GM23338 (cell line): Measurements from ENCODE around the gene CAV2.

Experiments
- CTCF ChIP-seq, 2 experiments: fragments of 200-600 bp in 1 of 2; sonication (generic) in 1 of 2; conservative IDR thresholded peaks; 2 replicates each; pipeline versions ENCODE4 v1.5.1 to v1.6.1; 2016 to 2017; ENCODE audit warnings: antibody characterized with exemption in 2 of 2, low read depth in 2 of 2, mild to moderate bottlenecking in 2 of 2, moderate library complexity in 1 of 2
- EZH2 ChIP-seq: fragments of 200-600 bp; sonication (generic); IDR thresholded peaks from one replicate; pipeline ENCODE4 v1.8.0; 2017; ENCODE audit warnings: antibody characterized with exemption, mild to moderate bottlenecking, low read depth; ENCODE audit not compliant: unreplicated experiment
- EZH2phosphoT487 ChIP-seq: fragments of 200-600 bp; sonication (generic); IDR thresholded peaks from one replicate; pipeline ENCODE4 v1.8.1; 2018; ENCODE audit warnings: antibody characterized with exemption; ENCODE audit not compliant: unreplicated experiment
- JUNB ChIP-seq: IDR thresholded peaks from one replicate; pipeline ENCODE4 v1.6.1; 2016; ENCODE audit warnings: antibody characterized with exemption; ENCODE audit not compliant: unreplicated experiment
- POLR2AphosphoS5 ChIP-seq: IDR thresholded peaks from 2 replicates; pipeline ENCODE4 v1.6.1; 2016; ENCODE audit warnings: antibody characterized with exemption, low read depth
- REST ChIP-seq: IDR thresholded peaks from one replicate; pipeline ENCODE4 v1.6.1; 2018; ENCODE audit warnings: antibody characterized with exemption; ENCODE audit not compliant: unreplicated experiment
- STAT1 ChIP-seq: IDR thresholded peaks from one replicate; pipeline ENCODE4 v1.6.1; 2016; ENCODE audit warnings: antibody characterized with exemption; ENCODE audit not compliant: unreplicated experiment
- ZNF331 ChIP-seq: fragments of 250-450 bp; sonication (Bioruptor Pico); IDR thresholded peaks from 2 replicates; pipeline ENCODE4 v1.5.0; 2020; ENCODE audit warnings: low read depth, mild to moderate bottlenecking, moderate library complexity

- TF ChIP-seq CTCF (conservative IDR thresholded peaks at IDR 0.05; ENCODE audit: low read depth in 2 of 2) (no peak), EZH2phosphoT487 (no peak), JUNB (no peak), ZNF331 (CRISPR knock-in tag) (no peak), POLR2AphosphoS5 (no peak), EZH2 (no peak), REST (no peak), STAT1 (no peak)
Observed at GRCh38 chr7:116478834-116479233, 20.7 kb upstream of the CAV2 start.
